ENCODE results near the gene FN3K.

FN3K gene

DNA sequence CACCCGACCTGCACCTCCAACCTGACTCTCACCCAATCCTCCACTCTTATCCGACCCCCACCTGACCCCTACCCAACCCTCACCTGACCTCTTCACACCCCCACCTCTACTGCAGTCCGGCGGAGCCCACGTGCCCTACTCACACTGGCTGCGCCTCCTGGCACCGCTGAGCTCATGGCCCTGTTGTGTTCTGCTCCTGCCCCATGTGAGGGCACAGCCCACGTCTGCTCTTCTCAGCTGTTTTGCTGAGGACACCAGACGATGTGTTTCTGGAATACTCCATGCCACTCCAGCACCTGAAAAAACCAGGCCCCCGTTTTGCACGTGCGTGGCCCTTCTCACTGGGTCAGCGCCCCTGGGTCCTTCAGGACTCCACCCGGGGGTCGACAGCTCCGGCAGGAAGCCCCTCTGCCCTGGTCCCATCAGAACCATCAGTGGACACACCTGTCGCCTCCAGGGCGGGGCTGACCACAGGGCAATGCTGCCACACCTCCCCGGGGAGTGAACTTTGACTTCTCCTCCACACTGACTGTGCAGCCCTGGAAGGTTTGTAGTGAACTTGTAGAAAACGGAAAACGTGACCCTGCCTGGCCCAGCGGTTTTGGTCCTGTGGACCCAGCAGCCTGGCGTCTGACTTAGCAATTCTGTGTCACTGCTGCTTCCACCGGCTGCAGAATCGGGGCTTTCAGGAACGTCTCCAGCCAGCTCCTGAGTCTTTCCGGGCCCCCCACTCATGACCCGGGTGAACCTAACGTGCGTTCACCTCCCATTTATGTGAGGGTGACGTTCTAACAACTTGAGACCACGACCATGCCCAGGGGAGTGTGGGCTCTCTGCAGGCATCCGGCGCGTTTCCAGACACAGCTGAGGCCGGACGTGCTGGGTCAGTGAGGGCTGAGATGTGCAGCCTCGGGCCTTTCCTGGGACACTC lies 31.2 kb upstream of the FN3K start:
- no peak for DNase-seq

DNA sequence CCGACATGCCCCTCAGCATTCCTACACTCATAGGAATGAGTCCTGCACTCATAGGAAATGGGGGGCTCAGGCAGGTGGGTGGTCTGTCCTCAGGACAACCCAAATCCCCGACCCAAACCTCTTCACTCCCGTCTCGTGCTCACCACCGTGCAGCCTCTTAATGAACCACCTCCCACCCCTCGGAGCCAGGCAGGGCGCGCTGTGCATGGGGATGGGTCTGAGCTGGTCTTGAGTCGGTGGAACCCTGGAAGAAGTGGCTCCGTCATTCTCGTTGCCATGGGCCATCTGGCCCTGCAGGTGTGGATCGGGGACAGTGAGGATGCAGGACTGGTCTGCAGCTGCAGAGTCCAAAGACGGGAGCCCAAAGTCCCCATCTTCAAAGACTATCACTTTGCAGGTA lies 30.5 kb upstream of the FN3K start:
- DNase-seq: no peak

DNA sequence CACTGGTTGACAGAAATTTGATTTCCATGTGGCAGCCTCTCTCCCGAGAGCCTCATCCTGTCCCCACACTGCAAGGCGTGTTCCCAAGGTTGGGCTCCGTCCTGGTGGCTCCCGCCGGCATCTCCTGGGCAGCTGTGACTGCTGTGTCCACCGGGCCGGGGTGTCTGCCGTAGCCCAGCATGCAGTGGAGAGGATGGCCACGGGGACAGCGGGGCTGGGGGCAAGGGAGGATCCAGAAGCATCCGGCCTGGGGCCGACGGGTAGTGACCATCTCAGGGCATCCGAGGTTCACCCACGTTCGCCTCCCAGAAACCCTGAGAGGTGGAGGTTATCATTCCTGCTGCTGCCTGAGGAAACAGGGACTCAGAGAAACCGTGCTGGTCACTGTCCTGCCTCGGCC lies 29.7 kb upstream of the FN3K start:
- no peak for DNase-seq

DNA sequence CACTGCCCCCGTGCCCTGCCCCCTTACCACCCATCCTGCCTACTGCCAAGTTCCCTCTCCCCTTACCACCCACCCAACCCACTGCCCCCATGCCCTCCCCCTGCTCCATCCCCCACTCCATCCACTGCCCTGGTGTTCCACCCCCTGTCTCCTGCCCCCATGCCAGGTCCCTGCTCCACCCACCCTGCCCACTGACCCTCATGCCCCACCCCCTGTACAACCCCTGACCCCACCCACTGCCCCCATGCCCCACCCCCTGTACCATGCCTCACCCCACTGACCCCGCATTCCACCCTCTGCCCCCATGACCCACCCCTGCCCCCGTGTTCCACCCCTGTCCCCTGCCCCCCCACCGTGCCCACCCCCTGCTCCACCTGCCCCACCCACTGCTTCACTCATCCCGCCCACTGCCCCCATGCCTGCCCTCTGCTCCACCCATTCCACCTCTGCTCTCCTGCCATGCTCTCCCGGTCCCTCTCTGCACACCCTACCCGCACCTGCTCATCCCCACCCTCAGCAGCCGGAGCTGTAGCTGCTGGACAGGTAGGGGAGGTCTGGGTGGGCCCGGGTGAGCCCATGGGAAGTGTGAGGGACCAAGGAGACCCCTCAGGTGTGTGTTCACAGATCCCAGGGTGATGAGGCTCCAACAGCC lies 26.3 kb upstream of the FN3K start:
- no peak for DNase-seq

GRCh38 chr17:82709676-82710498 lies 25.5 kb upstream of the FN3K start:
- DNase-seq: no peak

DNA sequence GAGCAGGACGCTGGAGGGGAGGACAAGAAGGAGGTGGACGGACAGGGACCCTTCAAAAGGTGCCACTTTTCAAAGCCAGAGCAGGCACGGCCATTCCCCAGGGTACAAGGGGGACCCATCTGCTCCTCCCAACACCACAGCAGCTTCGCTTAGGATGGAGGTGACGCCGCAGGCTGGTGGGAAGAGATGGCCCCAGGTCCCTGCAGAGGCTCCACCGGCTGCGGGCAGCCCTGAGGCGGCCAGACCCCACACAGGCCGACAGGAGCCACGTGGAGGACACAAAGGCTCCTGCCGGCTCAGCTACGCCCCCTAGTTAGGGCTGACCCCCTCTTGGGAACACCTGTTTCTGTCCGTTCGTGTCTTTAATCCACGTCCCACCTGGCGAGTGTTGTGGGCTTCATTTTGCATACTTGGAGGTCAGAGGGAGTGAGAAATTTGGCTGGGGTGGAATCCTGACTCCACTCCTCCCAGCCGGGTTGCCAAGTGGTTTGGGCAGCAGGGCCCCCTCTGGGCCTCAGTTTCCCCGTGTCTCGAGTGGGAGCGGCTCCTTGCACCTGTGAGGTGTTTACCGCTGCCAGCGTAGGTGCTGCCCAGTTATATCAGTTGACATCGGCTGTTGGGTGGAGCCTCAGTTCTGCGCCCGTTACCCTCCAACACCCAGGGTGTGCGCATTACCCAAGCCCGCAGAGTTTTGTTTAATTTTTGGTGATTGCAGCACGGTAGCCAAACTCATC lies 24.7 kb upstream of the FN3K start:
- no peak for DNase-seq

DNA sequence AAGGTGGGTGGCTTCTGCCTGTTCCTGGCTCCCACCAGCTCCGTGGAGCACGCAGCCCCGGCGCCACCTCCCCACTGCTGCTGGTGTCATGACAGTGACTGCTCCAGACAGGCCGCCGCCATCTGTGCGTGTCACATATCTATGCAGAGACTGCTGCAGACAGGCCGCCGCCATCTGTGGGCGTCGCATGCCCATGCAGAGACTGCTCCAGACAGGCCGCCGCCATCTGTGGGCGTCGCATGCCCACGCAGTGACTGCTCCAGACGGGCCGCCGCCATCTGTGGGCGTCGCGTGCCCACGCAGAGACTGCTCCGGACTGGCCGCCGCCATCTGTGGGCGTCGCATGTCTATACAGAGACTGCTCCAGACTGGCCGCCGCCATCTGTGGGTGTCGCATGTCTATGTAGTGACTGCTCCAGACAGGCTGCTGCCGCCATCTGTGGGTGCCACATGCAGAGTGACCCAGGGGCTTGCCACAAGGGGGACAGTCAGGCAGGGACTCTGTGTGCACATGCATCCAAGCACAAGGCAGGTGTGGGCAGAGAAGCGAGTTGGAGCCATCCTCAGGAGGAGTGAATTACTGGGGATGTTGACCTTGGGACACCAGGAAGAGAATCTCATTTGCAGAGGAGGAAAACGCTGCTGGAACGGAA lies 22.2 kb upstream of the FN3K start:
- DNase-seq: no peak

GRCh38 chr17:82716203-82717010 lies 19.0 kb upstream of the FN3K start, which contains the start of gene FN3KRP:
FN3KRP (plus strand) TSS chr17:82716706; CDS start chr17:82716756, 50 bp downstream.
- DNase-seq: peak; percentile 93

GRCh38 chr17:82718986-82719685 lies 16.3 kb upstream of the FN3K start:
- no peak for DNase-seq

GRCh38 chr17:82720204-82720603 lies 15.2 kb upstream of the FN3K start:
- DNase-seq: no peak

DNA sequence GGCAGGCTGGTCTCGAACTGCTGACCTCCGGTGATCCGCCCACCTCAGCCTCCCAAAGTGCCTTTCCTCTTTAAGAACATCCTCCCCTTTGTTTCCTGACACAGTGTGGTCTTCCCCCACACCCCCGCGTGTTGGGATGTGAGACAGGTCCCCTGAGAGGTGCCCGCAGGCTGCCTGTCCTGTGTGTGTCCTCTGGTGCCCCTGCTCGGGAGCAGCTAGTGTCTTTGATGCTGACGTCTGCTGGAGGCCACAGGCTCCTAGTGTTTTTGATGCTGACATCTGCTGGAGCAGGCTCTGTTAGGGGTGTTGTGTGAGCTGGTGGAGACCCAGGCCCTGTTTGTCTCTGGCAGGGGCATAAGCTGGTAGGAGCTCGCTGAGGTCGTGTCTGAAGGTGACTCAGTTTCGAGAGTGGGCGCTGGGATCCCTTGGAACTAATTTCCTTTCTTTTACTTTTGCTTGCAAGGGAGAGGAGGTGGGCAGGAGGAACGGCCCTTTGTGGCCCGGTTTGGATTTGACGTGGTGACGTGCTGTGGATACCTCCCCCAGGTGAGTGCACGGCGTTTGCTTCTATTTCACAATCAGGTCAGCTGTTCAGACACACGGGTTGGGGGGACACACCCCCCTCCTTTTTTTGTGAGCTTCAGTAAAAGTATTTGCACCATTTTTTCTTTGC lies 12.9 kb upstream of the FN3K start:
- DNase-seq: no peak

- DNase-seq: no peak
Observed at GRCh38 chr17:82723169-82723807, 12.1 kb upstream of the FN3K start.

GRCh38 chr17:82726427-82726826 lies 9.0 kb upstream of the FN3K start:
- no peak for DNase-seq

- DNase-seq: no peak
Observed at GRCh38 chr17:82729479-82730260, 5.7 kb upstream of the FN3K start.

DNA sequence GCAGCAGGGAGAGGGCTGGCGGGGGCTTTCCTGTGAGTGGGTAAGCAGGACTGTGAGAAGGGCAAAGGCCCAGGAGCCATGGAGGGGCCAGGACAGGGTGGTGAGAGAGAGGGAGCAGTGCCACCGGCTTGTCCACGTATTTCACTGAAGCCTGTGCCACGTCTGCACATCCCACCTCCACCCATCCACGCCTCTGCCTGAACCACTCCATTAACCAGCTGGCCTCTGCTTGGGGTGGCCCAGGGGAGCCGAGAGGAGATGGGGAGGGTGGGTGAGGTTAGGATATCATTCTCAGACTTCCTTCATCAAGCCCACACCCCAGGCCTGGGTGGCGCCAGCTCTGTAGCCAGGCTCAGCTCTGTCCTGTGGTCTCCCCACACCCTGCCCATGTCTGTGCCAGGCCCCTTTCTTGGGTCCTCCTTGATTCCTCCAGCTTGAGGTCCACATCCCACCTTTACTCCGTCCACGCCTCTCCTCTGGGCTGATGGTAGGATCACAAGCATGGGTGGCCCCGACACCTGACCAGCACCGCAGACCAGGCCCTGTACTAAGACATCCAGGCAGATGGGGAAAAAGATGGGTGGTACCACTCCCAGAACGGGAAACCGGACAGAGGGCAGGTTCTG lies 3.2 kb upstream of the FN3K start:
- no peak for DNase-seq

DNA sequence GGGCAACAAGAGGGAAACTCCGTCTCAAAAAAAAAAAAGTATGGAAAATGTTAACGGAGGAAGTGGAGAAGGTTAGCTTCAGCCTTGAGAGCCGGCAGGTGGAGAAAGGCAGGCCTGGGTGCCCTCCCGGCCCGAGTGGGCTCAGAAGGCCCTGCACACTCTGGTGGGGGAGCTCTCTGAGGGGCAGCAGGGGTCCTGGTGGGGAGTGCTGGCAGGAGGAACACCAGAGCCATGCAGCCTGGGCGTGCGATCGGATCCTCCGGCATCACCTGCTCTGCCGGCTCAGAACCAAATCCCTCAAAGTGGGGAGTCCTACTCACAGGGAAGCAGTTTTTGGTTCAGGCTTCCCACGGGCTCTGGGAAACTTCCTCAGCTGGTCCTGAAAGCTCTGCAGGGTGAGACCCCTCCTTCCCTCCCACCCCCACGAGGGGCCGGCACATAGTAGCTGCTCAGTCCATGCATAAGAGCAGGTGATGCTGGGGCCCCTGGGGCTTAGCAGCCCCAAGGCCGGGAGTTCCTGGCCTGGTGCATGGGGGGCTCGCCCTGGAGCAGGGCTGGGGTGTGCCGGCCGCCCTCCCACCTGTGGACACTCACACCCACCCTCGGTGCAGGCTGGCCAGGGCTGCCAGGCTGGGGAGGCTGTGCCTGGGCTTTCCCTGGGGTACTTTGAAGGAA lies 1.2 kb downstream of the FN3K start:
- no peak for DNase-seq
